ENCODE data around the gene KCNAB2.

GRCh38 chr1:6136516-6137220, 91.0 kb downstream of the KCNAB2 start:
- TF ChIP-seq CTCF (IDR thresholded peaks at IDR 0.05; ENCODE audit: low read depth, low read length, poor library complexity, severe bottlenecking): no peak
- no peak for TF ChIP-seq EZH2phosphoT487 (IDR thresholded peaks at IDR 0.05; ENCODE audit: borderline replicate concordance, low read length)
